GM18858 (cell line): Measurements from ENCODE around the gene FZD1.

ENCODE experiments used
- ATAC-seq: cut with Tn5 transposase; IDR thresholded peaks from one replicate; pipeline ENCODE4 v1.9.1; 2021; ENCODE audit not compliant: unreplicated experiment

The FZD1 gene

GRCh38 chr7:91264924-91265681 lies 870 bp downstream of the FZD1 start:
- ATAC-seq, result peak; percentile 23

- ATAC-seq, result no peak
Observed at GRCh38 chr7:91265693-91266066, 1.4 kb downstream of the FZD1 start.

GRCh38 chr7:91266067-91266688 lies 1.9 kb downstream of the FZD1 start:
- ATAC-seq, result no peak

GRCh38 chr7:91266689-91267090 lies 2.5 kb downstream of the FZD1 start:
- no peak for ATAC-seq

- ATAC-seq, result no peak
Observed at GRCh38 chr7:91267171-91267955, 3.1 kb downstream of the FZD1 start.

GRCh38 chr7:91270372-91270771 lies 6.1 kb downstream of the FZD1 start:
- no peak for ATAC-seq

GRCh38 chr7:91276909-91277308 lies 12.7 kb downstream of the FZD1 start:
- ATAC-seq, result peak; percentile 94

- ATAC-seq, result no peak
Observed at GRCh38 chr7:91280185-91280584, 16.0 kb downstream of the FZD1 start.

GRCh38 chr7:91280604-91281003 lies 16.4 kb downstream of the FZD1 start:
- no peak for ATAC-seq

- ATAC-seq, result no peak
Observed at GRCh38 chr7:91285696-91286355, 21.6 kb downstream of the FZD1 start.

GRCh38 chr7:91286432-91286831 lies 22.2 kb downstream of the FZD1 start:
- ATAC-seq, result no peak

- no peak for ATAC-seq
Observed at GRCh38 chr7:91287371-91288084, 23.3 kb downstream of the FZD1 start.

GRCh38 chr7:91288208-91288824 lies 24.1 kb downstream of the FZD1 start:
- no peak for ATAC-seq

- no peak for ATAC-seq
Observed at GRCh38 chr7:91289633-91290254, 25.5 kb downstream of the FZD1 start.

- ATAC-seq, result no peak
Observed at GRCh38 chr7:91291302-91291701, 27.1 kb downstream of the FZD1 start.

- ATAC-seq, result no peak
Observed at GRCh38 chr7:91291902-91292301, 27.7 kb downstream of the FZD1 start.

GRCh38 chr7:91292506-91292905 lies 28.3 kb downstream of the FZD1 start:
- ATAC-seq, result no peak

GRCh38 chr7:91293136-91293535 lies 28.9 kb downstream of the FZD1 start:
- no peak for ATAC-seq

GRCh38 chr7:91293840-91294239 lies 29.6 kb downstream of the FZD1 start:
- ATAC-seq, result no peak

- no peak for ATAC-seq
Observed at GRCh38 chr7:91294639-91295220, 30.5 kb downstream of the FZD1 start.
